Esophagus muscularis mucosa (tissue), 4 donors: ENCODE measurements around the gene PSMB11. TPM values are rescaled to one million over a fixed set of nuclear protein-coding genes. Genes with fewer than 3 reads are reported as not detected.
A peak's percentile ranks its signal among the peaks of the same experiment; 100 is the strongest.
"Not testable (repeated sequence)": the region's sequence is repeated elsewhere in the genome, so short reads cannot be mapped to it uniquely, and the experiment has no call there.

Experiments used
- DNase-seq: peaks from one replicate; pipeline ENCODE4 v3.0.0-alpha.2; 2017; ENCODE audit errors: extremely low spot score
- H3K27ac ChIP-seq, 4 donors: fragments of 200-600 bp; sonication (generic); replicated peaks in 1 of 4; 1 replicate in 3 of 4; 2 replicates in 1 of 4; pipeline ENCODE4 v1.5.1; 2016 to 2019; ENCODE audit warnings: mild to moderate bottlenecking in 1 of 4
- H3K27me3 ChIP-seq, 4 donors: fragments of 200-600 bp; sonication (generic); one replicate each; pipeline versions ENCODE4 v1.5.1 to v1.6.0; 2016 to 2019
- H3K36me3 ChIP-seq, 4 donors: fragments of 200-600 bp; sonication (generic); one replicate each; pipeline ENCODE4 v1.5.1; 2016 to 2019
- H3K4me1 ChIP-seq, 4 donors: fragments of 200-600 bp; sonication (generic); one replicate each; pipeline ENCODE4 v1.5.1; 2016 to 2019
- H3K4me3 ChIP-seq, 4 donors: fragments of 200-600 bp; sonication (generic); 1 replicate in 2 of 4; 2 replicates in 2 of 4; pipeline ENCODE4 v1.5.1; 2016 to 2019; ENCODE audit warnings: mild to moderate bottlenecking in 4 of 4, moderate library complexity in 1 of 4
- H3K9me3 ChIP-seq, 4 donors: fragments of 200-600 bp; sonication (generic); 1 replicate in 3 of 4; 2 replicates in 1 of 4; pipeline ENCODE4 v1.5.1; 2016 to 2019
- EP300 ChIP-seq: sonication (generic); formaldehyde crosslinking; IDR thresholded peaks from one replicate; pipeline ENCODE4 v1.6.1; 2017; ENCODE audit warnings: antibody characterized with exemption
- POLR2A ChIP-seq: fragments of 450-650 bp; IDR thresholded peaks from one replicate; pipeline ENCODE4 v1.6.1; 2017; ENCODE audit warnings: antibody characterized with exemption, moderate library complexity, mild to moderate bottlenecking, low read depth
- POLR2AphosphoS5 ChIP-seq, 2 donors: sonication (generic); formaldehyde crosslinking; IDR thresholded peaks; one replicate each; pipeline ENCODE4 v1.6.1; 2017; ENCODE audit warnings: antibody characterized with exemption in 2 of 2
- WGBS: methylation state at CpG from one replicate; pipeline ENCODE4 v1.1.5; 2018; 5-methylcytosine and 5-hydroxymethylcytosine counted together
- intact Hi-C: fragments of 100-400 bp; cut with DNase I; formaldehyde crosslinking; loops from one replicate; pipeline ENCODE4 v1.15.1; 2023
- total RNA-seq, 4 donors: library from RNA; depleted of rRNA; stranded (reverse); fragments of >200 nt; gene quantifications; one replicate each; pipeline versions ENCODE4 v1.1.0 to v1.2.1, GENCODE V29; 2016
- TF ChIP-seq, protein P1 (sequence below), 3 experiments: fragments of 200-600 bp in 2 of 3; fragments of 450-650 bp in 1 of 3; sonication (generic) in 2 of 3; IDR thresholded peaks; one replicate each; pipeline ENCODE4 v1.5.1; 2017 to 2019; ENCODE audit warnings: antibody characterized with exemption in 3 of 3, mild to moderate bottlenecking in 2 of 3, moderate library complexity in 1 of 3

The PSMB11 gene
- total RNA-seq, 4 donors from 2014 or later: not detected

DNA sequence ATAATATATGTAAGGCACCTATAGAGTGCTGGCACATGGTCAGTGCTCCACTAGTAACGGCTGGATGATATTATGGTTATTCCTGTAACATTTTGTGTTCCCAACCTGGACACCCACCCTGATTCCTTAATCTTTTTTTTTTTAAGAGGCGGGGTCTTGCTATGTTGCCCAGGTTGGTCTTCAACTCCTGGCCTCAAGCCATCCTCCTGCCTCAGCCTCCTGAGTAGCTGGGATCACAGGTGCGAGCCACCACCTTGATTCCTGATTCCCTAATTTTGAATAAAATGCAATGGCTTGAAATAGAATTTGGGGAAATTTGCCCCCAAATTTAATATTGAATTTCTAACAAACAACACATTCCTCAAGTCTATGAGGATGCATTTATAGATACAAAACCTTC lies 39.4 kb upstream of the PSMB11 start:
- no peaks in the 10 kb centered on the region for H3K27me3 ChIP-seq
- H3K36me3 ChIP-seq: peaks cover 0 to 13% (median 0%) of the 10 kb centered on the region in 4 donors
- 96% methylated on average over 3 of the region's 3 CpGs for WGBS
- H3K27ac ChIP-seq: no peak overlapping the region
- TF ChIP-seq POLR2AphosphoS5 (IDR thresholded peaks at IDR 0.05) (no peak), POLR2A (no peak), EP300 (no peak)
- TF ChIP-seq, protein P1, sequence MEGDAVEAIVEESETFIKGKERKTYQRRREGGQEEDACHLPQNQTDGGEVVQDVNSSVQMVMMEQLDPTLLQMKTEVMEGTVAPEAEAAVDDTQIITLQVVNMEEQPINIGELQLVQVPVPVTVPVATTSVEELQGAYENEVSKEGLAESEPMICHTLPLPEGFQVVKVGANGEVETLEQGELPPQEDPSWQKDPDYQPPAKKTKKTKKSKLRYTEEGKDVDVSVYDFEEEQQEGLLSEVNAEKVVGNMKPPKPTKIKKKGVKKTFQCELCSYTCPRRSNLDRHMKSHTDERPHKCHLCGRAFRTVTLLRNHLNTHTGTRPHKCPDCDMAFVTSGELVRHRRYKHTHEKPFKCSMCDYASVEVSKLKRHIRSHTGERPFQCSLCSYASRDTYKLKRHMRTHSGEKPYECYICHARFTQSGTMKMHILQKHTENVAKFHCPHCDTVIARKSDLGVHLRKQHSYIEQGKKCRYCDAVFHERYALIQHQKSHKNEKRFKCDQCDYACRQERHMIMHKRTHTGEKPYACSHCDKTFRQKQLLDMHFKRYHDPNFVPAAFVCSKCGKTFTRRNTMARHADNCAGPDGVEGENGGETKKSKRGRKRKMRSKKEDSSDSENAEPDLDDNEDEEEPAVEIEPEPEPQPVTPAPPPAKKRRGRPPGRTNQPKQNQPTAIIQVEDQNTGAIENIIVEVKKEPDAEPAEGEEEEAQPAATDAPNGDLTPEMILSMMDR (IDR thresholded peaks at IDR 0.05): no peak
- intact Hi-C loops: no loop called here
- H3K4me1 ChIP-seq: peaks cover 8 to 16% (median 13%) of the 10 kb centered on the region in 4 donors
- H3K4me3 ChIP-seq: no peak overlapping the region
- H3K9me3 ChIP-seq: no peaks in the 10 kb centered on the region
- no peak for DNase-seq

DNA sequence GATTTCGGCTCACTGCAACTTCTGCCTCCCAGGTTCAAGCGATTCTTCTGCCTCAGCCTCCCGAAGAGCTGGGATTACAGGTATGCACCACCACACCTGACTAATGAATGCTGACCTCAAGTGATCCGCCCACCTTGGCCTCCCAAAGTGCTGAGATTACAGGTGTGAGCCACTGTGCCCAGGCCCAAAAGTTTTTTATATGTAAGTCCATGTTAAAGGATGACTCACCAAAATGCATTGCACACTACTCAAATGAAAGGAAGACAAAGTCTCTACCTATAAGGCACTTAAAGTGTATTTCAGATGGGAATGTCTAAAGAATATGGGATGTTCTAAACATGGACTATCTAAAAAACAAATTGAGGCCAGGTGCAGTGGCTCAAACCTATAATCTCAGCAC lies 37.7 kb upstream of the PSMB11 start:
- H3K9me3 ChIP-seq, H3K27me3 ChIP-seq, DNase-seq, H3K4me3 ChIP-seq, intact Hi-C loops, H3K27ac ChIP-seq, H3K36me3 ChIP-seq: not testable (repeated sequence)
- WGBS: 97% methylated on average over 4 of the region's 4 CpGs
- H3K4me1 ChIP-seq: peaks cover 9 to 30% (median 22%) of the 10 kb centered on the region in 4 donors

DNA sequence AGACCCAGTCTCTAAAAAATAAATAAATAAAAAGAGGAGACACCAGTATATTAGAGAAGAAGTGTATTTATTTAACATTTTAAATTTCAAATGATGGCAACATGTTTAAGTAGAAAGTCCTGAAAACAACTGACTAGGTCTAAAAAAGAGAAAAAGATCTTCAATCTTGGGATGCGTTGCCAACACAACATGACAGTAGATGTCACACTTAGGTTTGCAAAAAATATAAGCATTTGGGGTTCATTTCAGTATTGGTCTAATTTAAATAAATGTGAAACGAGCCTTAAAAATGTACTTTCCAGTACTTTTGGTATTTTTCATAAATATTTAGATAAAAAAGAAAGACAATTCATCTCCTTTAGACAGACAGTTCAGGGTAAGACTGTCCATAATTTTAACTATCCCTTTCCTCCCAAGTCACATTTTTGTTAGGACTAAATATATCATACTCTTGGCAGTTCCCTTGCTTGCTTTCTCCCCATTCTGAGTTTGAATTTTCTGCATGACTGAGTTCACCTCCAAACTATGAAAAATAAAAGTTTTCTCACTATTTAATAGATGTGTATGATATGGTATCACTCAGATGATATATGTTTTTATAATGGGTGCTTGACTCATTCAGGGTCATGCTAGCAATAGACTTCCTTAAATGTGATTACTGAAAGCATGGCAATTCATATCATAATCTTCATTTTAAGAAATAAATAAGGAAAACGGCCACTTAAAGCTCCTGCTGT lies 36.4 kb upstream of the PSMB11 start:
- Histone ChIP-seq H3K36me3 (no peaks in the 10 kb centered on the region), H3K4me1 (peaks cover 9 to 41% (median 30%) of the 10 kb centered on the region in 4 donors), H3K4me3 (no peak overlapping the region), H3K9me3 (no peaks in the 10 kb centered on the region), H3K27ac (peak overlapping the region in 3 of 4 donors; percentile 90 to 94 (median 94)), H3K27me3 (no peaks in the 10 kb centered on the region)
- 81% methylated on average over 3 of the region's 3 CpGs for WGBS
- intact Hi-C loops: no loop called here
- TF ChIP-seq POLR2AphosphoS5 (IDR thresholded peaks at IDR 0.05) (no peak), EP300 (no peak), POLR2A (no peak)
- TF ChIP-seq, protein P1 (IDR thresholded peaks at IDR 0.05): no peak
- no peak for DNase-seq

DNA sequence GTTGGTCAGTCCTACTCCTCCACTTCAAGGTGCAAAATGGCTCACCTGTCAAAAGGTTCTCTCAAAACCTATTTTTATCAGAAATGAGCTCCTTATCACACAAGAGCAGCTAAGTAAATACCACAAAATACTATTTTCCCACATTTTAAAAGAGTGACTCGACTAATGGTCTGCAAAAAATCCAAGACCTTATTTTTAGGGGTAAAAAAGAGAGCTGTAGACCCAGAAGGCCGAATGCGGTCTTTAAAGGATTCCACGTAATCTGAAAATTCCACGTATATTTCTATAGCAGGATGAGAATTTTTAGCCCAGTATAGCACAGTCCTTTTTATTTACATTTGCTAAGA lies 35.9 kb upstream of the PSMB11 start:
- H3K9me3 ChIP-seq: no peaks in the 10 kb centered on the region
- H3K27me3 ChIP-seq: no peaks in the 10 kb centered on the region
- no peak for DNase-seq
- intact Hi-C loops: no loop called here
- H3K4me3 ChIP-seq: peak overlapping the region; percentile 72 to 87 (median 80)
- peaks cover 9 to 41% (median 30%) of the 10 kb centered on the region in 4 donors for H3K4me1 ChIP-seq
- peak overlapping the region; percentile 90 to 94 (median 94) for H3K27ac ChIP-seq
- WGBS: 52% methylated on average over 5 of the region's 5 CpGs
- TF ChIP-seq POLR2A: no peak
- TF ChIP-seq, protein P1 (IDR thresholded peaks at IDR 0.05): no peak
- TF ChIP-seq EP300: no peak
- no peak for TF ChIP-seq POLR2AphosphoS5 (IDR thresholded peaks at IDR 0.05)
- no peaks in the 10 kb centered on the region for H3K36me3 ChIP-seq

DNA sequence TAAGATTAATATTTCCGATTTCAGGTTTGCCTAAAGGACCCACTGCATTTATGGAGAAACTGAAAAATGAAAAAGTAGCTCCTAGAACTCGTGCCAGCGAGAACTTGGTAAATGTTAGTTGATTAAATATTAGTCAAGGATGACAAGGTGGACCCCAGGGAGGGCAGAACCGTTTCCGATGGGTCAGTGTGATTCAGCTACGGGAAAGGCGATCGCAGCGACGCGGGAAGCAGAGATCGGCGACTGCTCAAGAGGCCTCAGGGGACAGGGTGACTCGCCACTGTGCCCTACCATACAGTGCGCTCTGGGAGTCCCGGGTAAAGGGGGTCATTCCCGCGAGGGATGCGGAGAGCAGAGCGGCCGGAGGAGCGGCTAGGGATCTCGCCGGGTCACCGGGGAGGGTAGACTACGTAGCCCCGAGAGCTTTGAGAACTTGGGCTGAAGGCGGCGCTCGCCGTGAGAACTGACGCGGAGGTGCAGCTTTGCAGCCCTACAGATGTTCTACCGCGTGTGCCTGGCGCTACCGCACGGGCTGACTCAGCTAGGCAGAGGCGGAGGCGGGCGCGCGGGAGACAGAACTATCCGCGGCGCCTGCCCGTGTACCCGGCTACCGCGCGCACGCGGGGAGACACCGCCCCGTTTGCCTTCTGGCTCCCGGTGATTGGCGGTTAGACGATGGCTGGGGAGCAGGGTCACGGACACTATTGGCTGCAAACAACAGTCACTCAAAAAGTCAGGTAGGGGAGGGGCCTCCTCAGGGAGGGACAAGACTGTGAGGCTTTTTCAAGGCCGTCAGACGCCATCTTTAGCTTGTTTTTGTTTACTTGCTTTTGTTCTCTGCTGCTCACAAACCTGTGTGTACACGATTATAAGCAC lies 35.2 kb upstream of the PSMB11 start:
- H3K36me3 ChIP-seq: no peaks in the 10 kb centered on the region
- peak overlapping the region; percentile 90 to 94 (median 94) for H3K27ac ChIP-seq
- no peaks in the 10 kb centered on the region for H3K27me3 ChIP-seq
- TF ChIP-seq EP300 (no peak), POLR2AphosphoS5 (IDR thresholded peaks at IDR 0.05) (peak; percentile 94 to 95), POLR2A (peak; percentile 51)
- TF ChIP-seq, protein P1 (IDR thresholded peaks at IDR 0.05): peak in 2 of 3 experiments; percentile 13 to 21
- peak; percentile 98 for DNase-seq
- H3K4me1 ChIP-seq: peaks cover 9 to 41% (median 30%) of the 10 kb centered on the region in 4 donors
- intact Hi-C loops: no loop called here
- no peaks in the 10 kb centered on the region for H3K9me3 ChIP-seq
- WGBS: under 1% methylated on average over 38 of the region's 62 CpGs
- peak overlapping the region; percentile 72 to 87 (median 80) for H3K4me3 ChIP-seq
